ENCODE measurements around the gene CDC25C.

DNA sequence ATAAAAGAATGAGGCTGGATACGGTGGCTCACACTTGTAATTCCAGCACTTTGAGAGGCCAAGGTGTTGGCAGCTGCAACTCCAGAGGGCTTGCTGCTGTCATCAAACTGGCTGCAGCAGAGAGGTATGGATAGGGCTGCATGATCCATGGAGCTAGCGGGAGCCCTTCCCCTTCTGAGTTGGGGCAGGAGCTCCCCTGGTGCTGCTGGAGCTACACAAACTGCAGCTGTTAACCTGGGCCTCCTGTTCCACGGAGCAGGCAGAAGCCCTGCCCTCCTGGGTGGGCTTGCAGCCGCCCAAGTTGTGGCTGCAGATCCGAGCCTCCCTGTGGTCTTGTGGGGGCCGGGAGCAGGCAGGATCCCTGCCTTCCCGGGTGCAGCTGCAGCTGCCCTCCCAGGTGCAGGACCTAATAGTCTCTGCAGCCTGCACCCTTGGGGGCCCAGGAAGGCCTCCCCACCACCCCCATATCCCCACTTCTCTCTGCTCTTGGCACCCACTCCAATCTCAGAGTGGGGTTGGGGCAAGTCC is 15.8 kb downstream of the CDC25C start:
- TF ChIP-seq RNF2 (IDR thresholded peaks at IDR 0.05) (no peak), POLR2A (conservative IDR thresholded peaks at IDR 0.05) (no peak), SMAD4 (CRISPR knock-in tag; conservative IDR thresholded peaks at IDR 0.05) (no peak), HDAC3 (IDR thresholded peaks at IDR 0.05; ENCODE audit: borderline replicate concordance, partially characterized antibody) (no peak), PTBP1 (IDR thresholded peaks at IDR 0.05; ENCODE audit: low read depth, low read length) (no peak), DMBX1 (CRISPR knock-in tag; IDR thresholded peaks at IDR 0.05; ENCODE audit: borderline replicate concordance) (no peak)
- TF ChIP-seq, protein P1, sequence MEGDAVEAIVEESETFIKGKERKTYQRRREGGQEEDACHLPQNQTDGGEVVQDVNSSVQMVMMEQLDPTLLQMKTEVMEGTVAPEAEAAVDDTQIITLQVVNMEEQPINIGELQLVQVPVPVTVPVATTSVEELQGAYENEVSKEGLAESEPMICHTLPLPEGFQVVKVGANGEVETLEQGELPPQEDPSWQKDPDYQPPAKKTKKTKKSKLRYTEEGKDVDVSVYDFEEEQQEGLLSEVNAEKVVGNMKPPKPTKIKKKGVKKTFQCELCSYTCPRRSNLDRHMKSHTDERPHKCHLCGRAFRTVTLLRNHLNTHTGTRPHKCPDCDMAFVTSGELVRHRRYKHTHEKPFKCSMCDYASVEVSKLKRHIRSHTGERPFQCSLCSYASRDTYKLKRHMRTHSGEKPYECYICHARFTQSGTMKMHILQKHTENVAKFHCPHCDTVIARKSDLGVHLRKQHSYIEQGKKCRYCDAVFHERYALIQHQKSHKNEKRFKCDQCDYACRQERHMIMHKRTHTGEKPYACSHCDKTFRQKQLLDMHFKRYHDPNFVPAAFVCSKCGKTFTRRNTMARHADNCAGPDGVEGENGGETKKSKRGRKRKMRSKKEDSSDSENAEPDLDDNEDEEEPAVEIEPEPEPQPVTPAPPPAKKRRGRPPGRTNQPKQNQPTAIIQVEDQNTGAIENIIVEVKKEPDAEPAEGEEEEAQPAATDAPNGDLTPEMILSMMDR (IDR thresholded peaks at IDR 0.05 in 2 of 3, conservative IDR thresholded peaks at IDR 0.05 in 1 of 3; ENCODE audit: insufficient read depth in 2 of 3, low read depth in 1 of 3, low read length in 3 of 3) = no peak
- TF ChIP-seq, protein P2, sequence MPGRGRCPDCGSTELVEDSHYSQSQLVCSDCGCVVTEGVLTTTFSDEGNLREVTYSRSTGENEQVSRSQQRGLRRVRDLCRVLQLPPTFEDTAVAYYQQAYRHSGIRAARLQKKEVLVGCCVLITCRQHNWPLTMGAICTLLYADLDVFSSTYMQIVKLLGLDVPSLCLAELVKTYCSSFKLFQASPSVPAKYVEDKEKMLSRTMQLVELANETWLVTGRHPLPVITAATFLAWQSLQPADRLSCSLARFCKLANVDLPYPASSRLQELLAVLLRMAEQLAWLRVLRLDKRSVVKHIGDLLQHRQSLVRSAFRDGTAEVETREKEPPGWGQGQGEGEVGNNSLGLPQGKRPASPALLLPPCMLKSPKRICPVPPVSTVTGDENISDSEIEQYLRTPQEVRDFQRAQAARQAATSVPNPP (IDR thresholded peaks at IDR 0.05; ENCODE audit: borderline replicate concordance, insufficient read depth, insufficient read length) = no peak

Data from K562 (cell line).